K562 (cell line): Measurements from ENCODE around the gene UBE2L3. TPM values are rescaled to one million over a fixed set of nuclear protein-coding genes. Genes with fewer than 3 reads are reported as not detected.

Experiments used
- CEBPB ChIP-seq: fragments of 450-650 bp; IDR thresholded peaks from 2 replicates; pipeline ENCODE4 v1.6.1; 2016; ENCODE audit warnings: missing genetic modification characterization, missing compliant biosample characterization
- GATA2 ChIP-seq: sonication (generic); formaldehyde crosslinking; IDR thresholded peaks from 2 replicates; pipeline ENCODE4 v1.4.0; 2020; ENCODE audit warnings: mild to moderate bottlenecking, missing genetic modification reagents
- MAFG ChIP-seq: fragments of 450-650 bp; conservative IDR thresholded peaks from 2 replicates; pipeline ENCODE4 v1.6.1; 2016; ENCODE audit warnings: missing genetic modification characterization, missing compliant biosample characterization
- MECOM ChIP-seq: fragments of 250-450 bp; sonication (Bioruptor Pico); IDR thresholded peaks from 2 replicates; pipeline ENCODE4 v1.8.0; 2022; ENCODE audit warnings: inconsistent platforms
- POLR2AphosphoS2 ChIP-seq: IDR thresholded peaks from 2 replicates; pipeline ENCODE4 v1.6.1; 2012; ENCODE audit warnings: low read length, improper control_type of control experiment
- PPARD ChIP-seq: fragments of 250-450 bp; sonication (Bioruptor Pico); IDR thresholded peaks from 2 replicates; pipeline ENCODE4 v1.8.0; 2022; ENCODE audit warnings: inconsistent platforms, mild to moderate bottlenecking, moderate library complexity
- PTRF ChIP-seq: fragments of 450-650 bp; IDR thresholded peaks from 2 replicates; pipeline ENCODE4 v1.6.1; 2016; ENCODE audit warnings: mild to moderate bottlenecking, missing genetic modification characterization, missing compliant biosample characterization
- RFX7 ChIP-seq: fragments of 250-450 bp; sonication (Bioruptor Pico); IDR thresholded peaks from 2 replicates; pipeline ENCODE4 v1.5.1; 2021; ENCODE audit warnings: mild to moderate bottlenecking
- SMARCC2 ChIP-seq: fragments of 450-650 bp; IDR thresholded peaks from 2 replicates; pipeline ENCODE4 v1.6.1; 2017; ENCODE audit warnings: antibody characterized with exemption, moderate library complexity, mild to moderate bottlenecking, low read depth
- TCFL5 ChIP-seq: fragments of 250-450 bp; sonication (Bioruptor Pico); conservative IDR thresholded peaks from 2 replicates; pipeline ENCODE4 v1.6.1; 2021; ENCODE audit warnings: mild to moderate bottlenecking, moderate library complexity, matching md5 sums
- THRB ChIP-seq: fragments of 450-650 bp; formaldehyde crosslinking; conservative IDR thresholded peaks from 2 replicates; pipeline ENCODE4 v1.4.0; 2022; ENCODE audit warnings: mild to moderate bottlenecking, missing genetic modification characterization
- ZBTB34 ChIP-seq: fragments of 250-450 bp; sonication (Bioruptor Pico); IDR thresholded peaks from 2 replicates; pipeline ENCODE4 v1.8.0; 2021; ENCODE audit warnings: mild to moderate bottlenecking, moderate library complexity
- ZNF133 ChIP-seq: fragments of 250-450 bp; sonication (Bioruptor Pico); IDR thresholded peaks from 2 replicates; pipeline ENCODE4 v1.4.0; 2020; ENCODE audit warnings: mild to moderate bottlenecking
- ZNF76 ChIP-seq: fragments of 250-450 bp; sonication (Bioruptor Pico); IDR thresholded peaks from 2 replicates; pipeline ENCODE4 v1.4.0; 2020; ENCODE audit warnings: mild to moderate bottlenecking, moderate library complexity, borderline replicate concordance
- polyA plus RNA-seq, 8 experiments: library from polyadenylated mRNA; depleted of rRNA in 4 of 8; stranded (reverse) in 5 of 8; unstranded in 3 of 8; fragments of >200 nt; fragmentation: Nextera tagmentation in 2 of 8; fragmentation: Illumina TruSeq in 1 of 8; extraction: Ambion mirVana in 2 of 8; extraction: Trizol in 1 of 8; gene quantifications; 2 replicates each; pipeline versions ENCODE4 v1.2.1 to v1.2.3, GENCODE V29; 2011 to 2014; ENCODE audit warnings: inconsistent platforms in 1 of 8, missing spikeins in 1 of 8
- total RNA-seq, 7 experiments: library from RNA; depleted of rRNA in 6 of 7; stranded (reverse); fragments of >200 nt in 6 of 7; fragmentation: Illumina TruSeq in 2 of 7; extraction: Trizol in 2 of 7; gene quantifications; 2 replicates each; pipeline versions ENCODE4 v1.2.1 to v1.2.3, GENCODE V29; 2011 to 2021; ENCODE audit warnings: low replicate concordance in 1 of 7
- TF ChIP-seq, protein P1 (sequence below): sonication (generic); formaldehyde crosslinking; IDR thresholded peaks from 2 replicates; pipeline ENCODE4 v1.9.0; 2022; ENCODE audit warnings: mild to moderate bottlenecking, missing genetic modification reagents
- TF ChIP-seq, protein P2 (sequence below): IDR thresholded peaks from 3 replicates; pipeline ENCODE4 v1.6.1; 2011; ENCODE audit warnings: borderline replicate concordance, mild to moderate bottlenecking, moderate library complexity; ENCODE audit not compliant: insufficient read length; ENCODE audit errors: extremely low read depth

Gene UBE2L3
- total and polyA plus RNA-seq, 9 of the 15 experiments (the other 6 are each of a cell fraction or from before 2014, with no cell fraction given), result 215 to 625 (median 285) TPM

DNA sequence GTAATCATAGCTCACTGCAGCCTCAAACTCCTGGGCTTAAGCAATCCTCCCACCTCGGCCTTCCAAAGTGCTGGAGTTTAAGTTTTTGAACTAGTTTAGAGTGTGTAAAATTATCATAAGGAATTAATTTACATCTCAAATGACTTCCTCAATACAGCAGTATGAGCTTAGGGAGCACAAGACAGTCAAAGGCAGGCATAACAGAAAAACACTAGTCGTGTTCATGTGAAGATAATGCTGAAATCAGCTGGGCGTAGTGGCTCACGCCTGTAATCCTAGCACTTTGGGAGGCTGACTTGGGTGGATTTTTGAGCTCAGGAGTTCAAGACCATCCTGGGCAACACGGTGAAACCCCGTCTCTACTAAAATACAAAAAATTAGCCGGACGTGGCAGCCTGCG lies 36.5 kb downstream of the UBE2L3 start (continued):
- TF ChIP-seq ZNF133 (CRISPR knock-in tag), result no peak
- no peak for TF ChIP-seq RFX7 (CRISPR knock-in tag)
- no peak for TF ChIP-seq ZNF76
- TF ChIP-seq, protein P1, sequence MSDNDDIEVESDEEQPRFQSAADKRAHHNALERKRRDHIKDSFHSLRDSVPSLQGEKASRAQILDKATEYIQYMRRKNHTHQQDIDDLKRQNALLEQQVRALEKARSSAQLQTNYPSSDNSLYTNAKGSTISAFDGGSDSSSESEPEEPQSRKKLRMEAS (CRISPR knock-in tag), result peak; percentile 53; the same call in 1 of the 2 replicates
- TF ChIP-seq THRB (CRISPR knock-in tag), result no peak
- no peak for TF ChIP-seq GATA2
- TF ChIP-seq CEBPB, result no peak
- TF ChIP-seq, protein P2, sequence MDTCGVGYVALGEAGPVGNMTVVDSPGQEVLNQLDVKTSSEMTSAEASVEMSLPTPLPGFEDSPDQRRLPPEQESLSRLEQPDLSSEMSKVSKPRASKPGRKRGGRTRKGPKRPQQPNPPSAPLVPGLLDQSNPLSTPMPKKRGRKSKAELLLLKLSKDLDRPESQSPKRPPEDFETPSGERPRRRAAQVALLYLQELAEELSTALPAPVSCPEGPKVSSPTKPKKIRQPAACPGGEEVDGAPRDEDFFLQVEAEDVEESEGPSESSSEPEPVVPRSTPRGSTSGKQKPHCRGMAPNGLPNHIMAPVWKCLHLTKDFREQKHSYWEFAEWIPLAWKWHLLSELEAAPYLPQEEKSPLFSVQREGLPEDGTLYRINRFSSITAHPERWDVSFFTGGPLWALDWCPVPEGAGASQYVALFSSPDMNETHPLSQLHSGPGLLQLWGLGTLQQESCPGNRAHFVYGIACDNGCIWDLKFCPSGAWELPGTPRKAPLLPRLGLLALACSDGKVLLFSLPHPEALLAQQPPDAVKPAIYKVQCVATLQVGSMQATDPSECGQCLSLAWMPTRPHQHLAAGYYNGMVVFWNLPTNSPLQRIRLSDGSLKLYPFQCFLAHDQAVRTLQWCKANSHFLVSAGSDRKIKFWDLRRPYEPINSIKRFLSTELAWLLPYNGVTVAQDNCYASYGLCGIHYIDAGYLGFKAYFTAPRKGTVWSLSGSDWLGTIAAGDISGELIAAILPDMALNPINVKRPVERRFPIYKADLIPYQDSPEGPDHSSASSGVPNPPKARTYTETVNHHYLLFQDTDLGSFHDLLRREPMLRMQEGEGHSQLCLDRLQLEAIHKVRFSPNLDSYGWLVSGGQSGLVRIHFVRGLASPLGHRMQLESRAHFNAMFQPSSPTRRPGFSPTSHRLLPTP, result no peak
- TF ChIP-seq PTRF, result no peak
- no peak for TF ChIP-seq TCFL5 (CRISPR knock-in tag)
- TF ChIP-seq ZBTB34 (CRISPR knock-in tag), result no peak
- no peak for TF ChIP-seq MAFG (tag)
- TF ChIP-seq POLR2AphosphoS2, result no peak
- no peak for TF ChIP-seq MECOM (CRISPR knock-in tag)
- no peak for TF ChIP-seq PPARD (CRISPR knock-in tag)
- TF ChIP-seq SMARCC2, result no peak
